HG02870 (cell line): ENCODE data around the gene ZBTB44.
A peak's percentile ranks its signal among the peaks of the same experiment; 100 is the strongest.

Experiments used
- ATAC-seq: cut with Tn5 transposase; IDR thresholded peaks from one replicate; pipeline ENCODE4 v1.9.1; 2021; ENCODE audit warnings: mild to moderate bottlenecking, moderate library complexity; ENCODE audit not compliant: unreplicated experiment

ZBTB44 gene

DNA sequence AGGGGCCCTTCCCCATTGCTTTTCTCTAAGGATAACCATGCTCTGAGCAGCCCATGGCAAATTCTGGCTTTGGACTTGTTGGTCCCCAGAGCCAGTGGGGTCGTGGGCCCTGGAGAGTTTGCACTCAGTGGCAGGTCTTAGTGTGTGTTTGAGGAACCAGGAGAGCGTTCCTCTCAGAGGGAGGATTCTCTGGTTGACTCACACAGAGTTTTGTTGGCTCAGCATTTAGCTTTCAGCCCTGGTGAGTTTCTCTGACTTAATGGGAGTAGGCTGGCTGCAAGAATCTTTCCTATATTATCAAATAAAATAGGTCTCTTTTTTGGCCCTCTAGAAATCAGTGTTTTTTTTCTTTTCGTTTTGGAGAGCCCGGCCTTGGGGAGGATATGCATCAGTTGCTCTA lies 134.2 kb downstream of the ZBTB44 start:
- ATAC-seq: peak; percentile 74

DNA sequence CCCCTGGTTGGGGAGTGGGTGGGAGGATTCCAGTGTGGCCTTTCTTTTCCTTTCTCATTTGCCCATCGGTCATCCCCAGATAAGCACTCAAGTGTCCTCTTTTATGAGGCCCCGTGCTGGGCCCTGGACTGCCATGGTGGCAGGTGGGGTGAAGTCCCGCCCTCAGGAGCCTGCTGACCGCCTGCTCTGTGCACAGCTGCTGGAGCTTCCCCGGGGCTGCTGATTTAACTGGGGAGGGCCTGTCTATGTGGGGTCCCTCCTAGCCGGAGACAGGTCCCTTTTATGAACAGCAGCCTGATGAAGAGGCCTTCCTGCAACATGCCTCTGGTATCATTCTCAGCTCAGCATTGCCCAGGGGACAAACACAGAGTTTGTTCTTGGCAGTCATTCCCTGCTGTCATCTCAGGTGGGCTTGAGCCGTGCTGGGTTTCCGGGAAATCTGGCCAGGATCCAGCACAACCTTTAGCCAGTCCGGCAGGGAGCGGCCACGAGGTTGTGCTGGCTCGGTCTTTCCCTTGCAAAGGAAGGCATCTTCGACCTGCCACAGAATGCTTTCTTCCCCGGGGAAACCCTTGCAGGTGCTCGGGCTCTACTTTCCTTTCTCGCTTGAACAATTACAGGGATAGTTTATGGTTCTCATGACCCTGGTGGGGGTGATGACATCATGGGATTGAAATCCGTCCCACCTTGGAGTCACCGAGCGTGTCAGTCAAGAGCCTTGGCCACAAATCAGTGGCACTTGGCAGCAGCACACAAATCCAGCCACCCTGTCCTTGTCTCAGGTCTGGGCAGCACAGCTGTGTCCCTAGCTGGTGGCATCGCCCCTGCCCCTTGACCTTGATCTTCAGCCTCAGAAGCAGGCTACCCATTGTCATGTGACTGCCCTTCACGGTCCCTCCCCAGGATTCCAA lies 135.1 kb downstream of the ZBTB44 start:
- no peak for ATAC-seq

DNA sequence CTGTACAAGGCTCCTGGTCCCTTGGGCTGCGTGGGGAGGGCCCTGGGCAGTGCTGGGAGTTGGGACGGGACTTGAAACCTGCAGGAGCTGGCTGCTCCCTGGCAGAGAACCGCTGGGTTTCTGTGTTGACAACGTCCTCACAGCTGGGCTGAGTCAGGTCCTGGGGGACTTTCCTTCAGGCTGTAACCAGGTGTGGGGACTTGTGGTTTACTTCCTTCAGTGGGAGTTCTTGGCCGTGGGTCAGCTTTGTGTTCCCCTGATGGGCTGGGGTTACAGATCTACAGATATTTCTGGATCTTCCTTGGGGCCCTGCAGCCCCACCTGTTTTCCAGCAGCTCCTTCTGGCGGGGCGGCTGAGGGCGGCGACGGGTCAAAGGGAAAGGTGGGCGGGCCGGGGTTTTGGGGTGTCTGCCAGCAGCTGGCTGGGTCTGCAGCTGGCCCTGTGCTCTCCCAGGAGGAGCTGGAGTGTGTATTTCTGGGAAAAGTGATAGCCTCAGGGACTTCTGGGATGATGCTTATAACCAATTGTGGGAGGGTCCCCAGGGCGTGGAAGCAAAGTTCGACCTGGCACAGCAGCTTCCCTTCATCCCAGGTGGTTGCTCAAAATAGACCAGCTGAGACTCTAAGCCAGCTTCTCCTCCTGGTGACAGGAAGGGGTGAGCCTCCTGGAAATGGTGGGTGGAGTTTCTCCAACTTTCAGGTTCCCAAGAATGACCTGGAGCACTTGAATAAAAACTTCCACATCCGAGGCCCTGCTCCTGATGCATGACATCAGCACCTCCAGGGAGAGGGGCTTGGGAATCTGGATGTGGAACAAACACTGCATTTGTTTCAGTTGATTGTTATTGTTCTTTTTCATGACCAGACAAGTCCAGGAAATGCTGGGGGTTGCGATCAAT lies 136.0 kb downstream of the ZBTB44 start:
- ATAC-seq: no peak

DNA sequence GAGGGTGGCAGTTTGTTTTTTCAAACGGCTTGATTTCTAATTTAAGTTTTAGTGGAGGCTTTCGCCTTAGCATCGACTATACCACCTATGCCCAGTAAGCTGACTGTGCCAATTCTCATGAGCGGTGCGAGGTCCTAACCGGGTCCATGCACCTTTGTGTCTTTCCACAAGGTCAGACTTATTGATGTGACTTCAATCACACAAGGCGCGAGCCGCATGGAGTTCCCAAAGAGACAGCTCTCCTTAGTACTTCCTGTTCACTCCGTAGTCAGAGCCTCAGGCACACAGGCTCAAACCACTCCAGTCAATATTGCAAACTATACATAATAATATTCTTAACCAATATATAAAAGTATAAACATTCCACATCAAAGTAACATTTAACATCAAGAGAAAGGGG lies 136.9 kb downstream of the ZBTB44 start:
- ATAC-seq: no peak
